Heart left ventricle (tissue), 13 donors: ENCODE results near the gene MEA1.

Experiments used
- POLR2A ChIP-seq, 2 donors: fragments of 450-650 bp; IDR thresholded peaks; one replicate each; pipeline ENCODE4 v1.6.1; 2017; ENCODE audit warnings: antibody characterized with exemption in 2 of 2, mild to moderate bottlenecking in 2 of 2, moderate library complexity in 2 of 2
- TF ChIP-seq, protein P1 (sequence below), 12 donors: fragments of 200-600 bp; sonication (generic) in 4 of 12; IDR thresholded peaks; one replicate each; pipeline versions ENCODE4 v1.5.0 to v1.8.0; 2018 to 2022; ENCODE audit warnings: antibody characterized with exemption in 12 of 12, mild to moderate bottlenecking in 5 of 12
- donor health status: ischemic (EF 13 %, LVEDD 7.1; RV severe dilation, severe dysfunction).
- donor health status: DM: no; HTN: yes; CAD: no.
- donor health status: DM: no; HTN: no; CAD: no.
- donor health status: ischemic (EF 25% LVEDD 6.9; RV normal size, moderate dysfunction).
- donor health status: ischemic (EF 25% LVEDD 5.7; RV mildly dilated, moderate dysfunction).
- donor health status: ischemic (EF 35%, LVEDD 5.7; RV mildly dilated, moderate dysfunction).
- donor health status: nonischemic (EF 11% LVEDD 7.7; RV severe dilation, severe dysfunction).
- donor health status: DM: yes; HTN: yes; CAD: no.
- donor health status: PGD.
- donor health status: ischemic (EF 29% LVEDD 5.4; RV normal size, mild dysfunction).
- donor health status: nonischemic (EF 23%, LVEDD 6.1; RV moderate dilation, normal function).

DNA sequence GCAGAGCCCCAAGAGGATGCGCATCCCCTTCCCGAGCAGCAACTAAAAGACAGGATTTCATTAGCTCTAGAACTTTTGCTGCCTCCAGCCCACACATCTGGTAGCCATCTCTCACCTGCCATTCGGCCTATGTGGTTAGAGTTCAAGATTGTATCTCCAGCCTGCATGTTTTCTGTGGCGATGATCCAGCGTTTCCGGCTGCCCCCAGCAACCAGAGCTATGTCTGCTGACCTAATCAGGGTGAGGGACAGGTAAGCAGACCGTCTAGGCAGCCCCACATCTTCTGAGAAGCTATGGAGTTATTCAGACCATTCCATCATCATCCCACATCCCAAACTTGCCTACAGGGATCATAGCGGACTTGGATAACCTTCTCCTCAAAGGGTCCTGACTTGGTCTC lies 42.2 kb upstream of the MEA1 start:
- TF ChIP-seq POLR2A (IDR thresholded peaks at IDR 0.05): no peak
- TF ChIP-seq, protein P1, sequence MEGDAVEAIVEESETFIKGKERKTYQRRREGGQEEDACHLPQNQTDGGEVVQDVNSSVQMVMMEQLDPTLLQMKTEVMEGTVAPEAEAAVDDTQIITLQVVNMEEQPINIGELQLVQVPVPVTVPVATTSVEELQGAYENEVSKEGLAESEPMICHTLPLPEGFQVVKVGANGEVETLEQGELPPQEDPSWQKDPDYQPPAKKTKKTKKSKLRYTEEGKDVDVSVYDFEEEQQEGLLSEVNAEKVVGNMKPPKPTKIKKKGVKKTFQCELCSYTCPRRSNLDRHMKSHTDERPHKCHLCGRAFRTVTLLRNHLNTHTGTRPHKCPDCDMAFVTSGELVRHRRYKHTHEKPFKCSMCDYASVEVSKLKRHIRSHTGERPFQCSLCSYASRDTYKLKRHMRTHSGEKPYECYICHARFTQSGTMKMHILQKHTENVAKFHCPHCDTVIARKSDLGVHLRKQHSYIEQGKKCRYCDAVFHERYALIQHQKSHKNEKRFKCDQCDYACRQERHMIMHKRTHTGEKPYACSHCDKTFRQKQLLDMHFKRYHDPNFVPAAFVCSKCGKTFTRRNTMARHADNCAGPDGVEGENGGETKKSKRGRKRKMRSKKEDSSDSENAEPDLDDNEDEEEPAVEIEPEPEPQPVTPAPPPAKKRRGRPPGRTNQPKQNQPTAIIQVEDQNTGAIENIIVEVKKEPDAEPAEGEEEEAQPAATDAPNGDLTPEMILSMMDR (IDR thresholded peaks at IDR 0.05): no peak
